Endodermal cell (in vitro differentiated cells): Measurements from ENCODE around the gene GNAQ. TPM values are rescaled to one million over a fixed set of nuclear protein-coding genes. Genes with fewer than 3 reads are reported as not detected.

ENCODE experiments used
- DNase-seq: peaks from one replicate; pipeline ENCODE4 v3.0.0-alpha.2; 2017
- H3K27ac ChIP-seq: 2 replicates; pipeline ENCODE4 v1.5.1; 2013; ENCODE audit warnings: mild to moderate bottlenecking, low read depth, low read length, moderate library complexity
- H3K27me3 ChIP-seq: 2 replicates; pipeline ENCODE4 v1.6.1; 2013; ENCODE audit warnings: mild to moderate bottlenecking, low read length, moderate library complexity; ENCODE audit not compliant: insufficient read depth, control insufficient read depth, poor library complexity, severe bottlenecking
- H3K36me3 ChIP-seq: 2 replicates; pipeline ENCODE4 v1.7.0; 2013; ENCODE audit warnings: mild to moderate bottlenecking, low read length, moderate library complexity; ENCODE audit not compliant: control insufficient read depth, insufficient read depth
- H3K4me1 ChIP-seq: one replicate; pipeline ENCODE4 v1.7.0; 2013; ENCODE audit warnings: low read length; ENCODE audit not compliant: control insufficient read depth, insufficient read depth
- H3K4me3 ChIP-seq: 2 replicates; pipeline ENCODE4 v1.5.1; 2013; ENCODE audit warnings: mild to moderate bottlenecking, low read length, moderate library complexity
- H3K9ac ChIP-seq: 2 replicates; pipeline ENCODE4 v1.6.1; 2013; ENCODE audit warnings: mild to moderate bottlenecking, low read length, moderate library complexity; ENCODE audit not compliant: poor library complexity, severe bottlenecking; ENCODE audit errors: extremely low read depth
- H3K9me3 ChIP-seq: 2 replicates; pipeline ENCODE4 v1.6.1; 2013; ENCODE audit warnings: mild to moderate bottlenecking, low read length, moderate library complexity; ENCODE audit not compliant: control insufficient read depth
- H3K27ac Mint-ChIP-seq: 2 replicates; pipeline ENCODE4 v1.8.0; 2020; ENCODE audit warnings: mixed read lengths
- H3K27me3 Mint-ChIP-seq: 2 replicates; pipeline ENCODE4 v1.8.0; 2021; ENCODE audit warnings: mild to moderate bottlenecking, mixed read lengths; ENCODE audit not compliant: insufficient read depth
- H3K36me3 Mint-ChIP-seq: 2 replicates; pipeline ENCODE4 v1.8.0; 2020; ENCODE audit warnings: low read depth, mixed read lengths
- H3K4me1 Mint-ChIP-seq: 2 replicates; pipeline ENCODE4 v1.8.0; 2020; ENCODE audit warnings: mixed read lengths
- H3K4me3 Mint-ChIP-seq: 2 replicates; pipeline ENCODE4 v1.8.0; 2020; ENCODE audit warnings: mild to moderate bottlenecking, moderate library complexity, mixed read lengths
- H3K9me3 Mint-ChIP-seq: 2 replicates; pipeline ENCODE4 v1.8.0; 2020; ENCODE audit warnings: mild to moderate bottlenecking, mixed read lengths
- CTCF ChIP-seq: fragments of 200-600 bp; sonication (generic); conservative IDR thresholded peaks from 2 replicates; pipeline ENCODE4 v1.5.0; 2021; ENCODE audit warnings: antibody characterized with exemption, mild to moderate bottlenecking
- WGBS, 2 experiments: methylation state at CpG; one replicate each; pipeline versions ENCODE4 v1.1.5 to v1.1.7; 2013; ENCODE audit warnings: missing lambda C conversion rate in 2 of 2, mixed read lengths in 1 of 2; ENCODE audit not compliant: insufficient coverage in 1 of 2, insufficient read length in 1 of 2; 5-methylcytosine and 5-hydroxymethylcytosine counted together
- total RNA-seq, 2 donors: library from RNA; stranded (reverse); fragmentation: NEBNext Ultra II Directional in 1 of 2; extraction: Animal tissue kit (Norgen Biotek cat#: 25700) in 1 of 2; gene quantifications; 2 replicates in 1 of 2; 3 replicates in 1 of 2; pipeline ENCODE4 v1.2.1, GENCODE V29; 2021

Gene GNAQ
- total RNA-seq, 2 donors from 2014 or later, result 46.0 to 57.6 TPM

- Mint-ChIP-seq H3K27ac (no peak overlapping the region), H3K4me3 (no peak overlapping the region), H3K4me1 (no peaks in the 10 kb centered on the region), H3K36me3 (peaks cover 20% of the 10 kb centered on the region), H3K9me3 (peaks cover 15% of the 10 kb centered on the region), H3K27me3 (no peaks in the 10 kb centered on the region)
- no peak for DNase-seq
- WGBS, 2 experiments, result 96 to 100% methylated on average over 1 to 5 of the region's 5 CpGs
- H3K4me1 ChIP-seq, result no peaks in the 10 kb centered on the region
- H3K36me3 ChIP-seq, result peaks cover 15% of the 10 kb centered on the region
- H3K4me3 ChIP-seq, result no peak overlapping the region
- no peaks in the 10 kb centered on the region for H3K27me3 ChIP-seq
- no peak for TF ChIP-seq CTCF
- H3K27ac ChIP-seq, result no peak overlapping the region
- no peak overlapping the region for H3K9ac ChIP-seq
- peaks cover 16% of the 10 kb centered on the region for H3K9me3 ChIP-seq
Observed at GRCh38 chr9:77772646-77773045, 259.0 kb downstream of the GNAQ start.

- H3K9me3 Mint-ChIP-seq, result peaks cover 2% of the 10 kb centered on the region
- peaks cover 8% of the 10 kb centered on the region for H3K36me3 Mint-ChIP-seq
- H3K9me3 ChIP-seq, result peaks cover 3% of the 10 kb centered on the region
- H3K4me3 Mint-ChIP-seq, result no peak overlapping the region
- no peaks in the 10 kb centered on the region for H3K4me1 ChIP-seq
- H3K4me3 ChIP-seq, result no peak overlapping the region
- H3K36me3 ChIP-seq, result peaks cover 9% of the 10 kb centered on the region
- no peak overlapping the region for H3K27ac ChIP-seq
- H3K9ac ChIP-seq, result no peak overlapping the region
- no peak for TF ChIP-seq CTCF
- DNase-seq, result no peak
- no peak overlapping the region for H3K27ac Mint-ChIP-seq
- H3K27me3 ChIP-seq, result no peaks in the 10 kb centered on the region
- no peaks in the 10 kb centered on the region for H3K4me1 Mint-ChIP-seq
- WGBS, 2 experiments, result 95 to 100% methylated on average over 3 of the region's 3 CpGs
- no peaks in the 10 kb centered on the region for H3K27me3 Mint-ChIP-seq
Observed at GRCh38 chr9:77771171-77771570, 260.4 kb downstream of the GNAQ start.

GRCh38 chr9:77770340-77770739 is 261.3 kb downstream of the GNAQ start:
- no peak for TF ChIP-seq CTCF
- H3K27ac ChIP-seq, result no peak overlapping the region
- H3K9me3 ChIP-seq, result peaks cover 6% of the 10 kb centered on the region
- H3K27ac Mint-ChIP-seq, result no peak overlapping the region
- H3K9me3 Mint-ChIP-seq, result peaks cover 5% of the 10 kb centered on the region
- H3K4me1 ChIP-seq, result no peaks in the 10 kb centered on the region
- H3K27me3 ChIP-seq, result no peaks in the 10 kb centered on the region
- H3K4me1 Mint-ChIP-seq, result no peaks in the 10 kb centered on the region
- H3K4me3 ChIP-seq, result no peak overlapping the region
- no peak for DNase-seq
- no peak overlapping the region for H3K9ac ChIP-seq
- no peak overlapping the region for H3K4me3 Mint-ChIP-seq
- 89 to 98% methylated on average over 4 to 6 of the region's 6 CpGs for WGBS, 2 experiments
- H3K36me3 ChIP-seq, result peaks cover 11% of the 10 kb centered on the region
- H3K27me3 Mint-ChIP-seq, result no peaks in the 10 kb centered on the region
- peaks cover 8% of the 10 kb centered on the region for H3K36me3 Mint-ChIP-seq
